Neural progenitor cell (in vitro differentiated cells): ENCODE measurements around the gene APBB2. TPM values are rescaled to one million over a fixed set of nuclear protein-coding genes. Genes with fewer than 3 reads are reported as not detected.
A peak's percentile ranks its signal among the peaks of the same experiment; 100 is the strongest.

Source experiments
- DNase-seq: peaks from one replicate; pipeline ENCODE4 v3.0.0-alpha.2; 2016; ENCODE audit warnings: low spot score
- H2AFZ ChIP-seq: fragments of 200-600 bp; sonication (generic); replicated peaks from 2 replicates; pipeline ENCODE4 v1.6.1; 2016; ENCODE audit warnings: antibody characterized with exemption
- H3F3A ChIP-seq: fragments of 200-600 bp; sonication (generic); 2 replicates; pipeline ENCODE4 v1.6.1; 2016; ENCODE audit warnings: antibody characterized with exemption, low read depth
- H3K27ac ChIP-seq: fragments of 200-600 bp; sonication (generic); 2 replicates; pipeline ENCODE4 v1.5.1; 2016; ENCODE audit warnings: mild to moderate bottlenecking
- H3K27me3 ChIP-seq: fragments of 200-600 bp; sonication (generic); 2 replicates; pipeline ENCODE4 v1.6.1; 2016; ENCODE audit warnings: mild to moderate bottlenecking, moderate library complexity
- H3K36me3 ChIP-seq: fragments of 200-600 bp; sonication (generic); 2 replicates; pipeline ENCODE4 v1.5.1; 2016
- H3K4me1 ChIP-seq: fragments of 200-600 bp; sonication (generic); 2 replicates; pipeline ENCODE4 v1.6.1; 2016; ENCODE audit warnings: mixed run types
- H3K4me2 ChIP-seq: fragments of 200-600 bp; sonication (generic); 2 replicates; pipeline ENCODE4 v1.6.1; 2016
- H3K4me3 ChIP-seq: fragments of 200-600 bp; sonication (generic); 2 replicates; pipeline ENCODE4 v1.5.1; 2016
- H3K79me2 ChIP-seq: fragments of 200-600 bp; sonication (generic); 2 replicates; pipeline ENCODE4 v1.6.1; 2016; ENCODE audit warnings: low read depth
- H3K9ac ChIP-seq: fragments of 200-600 bp; sonication (generic); 2 replicates; pipeline ENCODE4 v1.6.1; 2016
- H3K9me3 ChIP-seq: fragments of 200-600 bp; sonication (generic); 2 replicates; pipeline ENCODE4 v1.5.1; 2016; ENCODE audit warnings: low read depth
- H4K20me1 ChIP-seq: fragments of 200-600 bp; sonication (generic); 2 replicates; pipeline ENCODE4 v1.6.1; 2016; ENCODE audit warnings: low read depth
- H3K27ac Mint-ChIP-seq: 3 replicates; pipeline ENCODE4 v1.8.0; 2021; ENCODE audit warnings: mixed read lengths
- H3K27me3 Mint-ChIP-seq: 2 replicates; pipeline ENCODE4 v1.8.0; 2022; ENCODE audit warnings: low read depth, mild to moderate bottlenecking, inconsistent platforms, moderate library complexity, mixed read lengths; ENCODE audit not compliant: insufficient read depth
- H3K36me3 Mint-ChIP-seq: 3 replicates; pipeline ENCODE4 v1.8.0; 2021; ENCODE audit warnings: mixed read lengths
- H3K4me1 Mint-ChIP-seq: 3 replicates; pipeline ENCODE4 v1.8.0; 2021; ENCODE audit warnings: mixed read lengths
- H3K4me3 Mint-ChIP-seq: 3 replicates; pipeline ENCODE4 v1.8.0; 2021; ENCODE audit warnings: mild to moderate bottlenecking, moderate library complexity, mixed read lengths
- H3K9me3 Mint-ChIP-seq: 3 replicates; pipeline ENCODE4 v1.8.0; 2020; ENCODE audit warnings: mixed read lengths
- EZH2 ChIP-seq: fragments of 200-600 bp; sonication (generic); IDR thresholded peaks from 2 replicates; pipeline ENCODE4 v1.6.1; 2017; ENCODE audit warnings: antibody characterized with exemption, mild to moderate bottlenecking, moderate library complexity
- EZH2phosphoT487 ChIP-seq: fragments of 200-600 bp; sonication (generic); IDR thresholded peaks from 2 replicates; pipeline ENCODE4 v1.6.1; 2017; ENCODE audit warnings: antibody characterized with exemption
- total RNA-seq: library from RNA; depleted of rRNA; stranded (reverse); fragments of >200 nt; gene quantifications from 2 replicates; pipeline ENCODE4 v1.2.3, GENCODE V29; 2015; ENCODE audit warnings: low replicate concordance
- TF ChIP-seq, protein P1 (sequence below): fragments of 200-600 bp; sonication (generic); IDR thresholded peaks from 2 replicates; pipeline ENCODE4 v1.5.1; 2017; ENCODE audit warnings: antibody characterized with exemption, mild to moderate bottlenecking

Gene APBB2
- total RNA-seq, 1 donor from 2014 or later, result 83.2 TPM

DNA sequence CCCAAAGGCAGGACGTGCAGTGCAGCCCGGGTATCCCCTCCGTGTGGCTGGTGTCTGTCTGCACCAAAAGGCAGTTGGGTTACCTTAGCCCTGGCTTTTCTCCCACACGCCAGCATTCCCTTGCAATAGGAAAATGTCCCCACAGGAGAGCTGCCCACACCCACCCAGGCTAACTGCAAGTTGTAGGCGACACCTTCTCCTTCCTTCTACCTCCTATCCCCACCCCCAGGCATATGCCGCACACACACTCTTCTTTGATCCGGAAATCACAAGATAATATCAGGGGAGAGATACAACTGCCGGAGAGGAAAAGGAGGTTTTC lies 444 bp upstream of the APBB2 start:
- no peak overlapping the region for H3K27ac ChIP-seq
- Mint-ChIP-seq H3K4me3 (peak overlapping the region; percentile 91), H3K36me3 (no peaks in the 10 kb centered on the region), H3K4me1 (peaks cover 29% of the 10 kb centered on the region), H3K9me3 (no peaks in the 10 kb centered on the region), H3K27me3 (peaks cover 9% of the 10 kb centered on the region), H3K27ac (no peak overlapping the region)
- no peak overlapping the region for H2AFZ ChIP-seq
- TF ChIP-seq EZH2 (no peak), EZH2phosphoT487 (no peak)
- TF ChIP-seq, protein P1, sequence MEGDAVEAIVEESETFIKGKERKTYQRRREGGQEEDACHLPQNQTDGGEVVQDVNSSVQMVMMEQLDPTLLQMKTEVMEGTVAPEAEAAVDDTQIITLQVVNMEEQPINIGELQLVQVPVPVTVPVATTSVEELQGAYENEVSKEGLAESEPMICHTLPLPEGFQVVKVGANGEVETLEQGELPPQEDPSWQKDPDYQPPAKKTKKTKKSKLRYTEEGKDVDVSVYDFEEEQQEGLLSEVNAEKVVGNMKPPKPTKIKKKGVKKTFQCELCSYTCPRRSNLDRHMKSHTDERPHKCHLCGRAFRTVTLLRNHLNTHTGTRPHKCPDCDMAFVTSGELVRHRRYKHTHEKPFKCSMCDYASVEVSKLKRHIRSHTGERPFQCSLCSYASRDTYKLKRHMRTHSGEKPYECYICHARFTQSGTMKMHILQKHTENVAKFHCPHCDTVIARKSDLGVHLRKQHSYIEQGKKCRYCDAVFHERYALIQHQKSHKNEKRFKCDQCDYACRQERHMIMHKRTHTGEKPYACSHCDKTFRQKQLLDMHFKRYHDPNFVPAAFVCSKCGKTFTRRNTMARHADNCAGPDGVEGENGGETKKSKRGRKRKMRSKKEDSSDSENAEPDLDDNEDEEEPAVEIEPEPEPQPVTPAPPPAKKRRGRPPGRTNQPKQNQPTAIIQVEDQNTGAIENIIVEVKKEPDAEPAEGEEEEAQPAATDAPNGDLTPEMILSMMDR, result no peak
- H3K36me3 ChIP-seq, result no peaks in the 10 kb centered on the region
- peaks cover 10% of the 10 kb centered on the region for H3K4me1 ChIP-seq
- H3K79me2 ChIP-seq, result peaks cover 36% of the 10 kb centered on the region
- DNase-seq, result no peak
- no peak overlapping the region for H3K9ac ChIP-seq
- H4K20me1 ChIP-seq, result peaks cover 12% of the 10 kb centered on the region
- H3F3A ChIP-seq, result peaks cover 28% of the 10 kb centered on the region
- H3K4me3 ChIP-seq, result no peak overlapping the region
- peaks cover 15% of the 10 kb centered on the region for H3K27me3 ChIP-seq
- no peaks in the 10 kb centered on the region for H3K9me3 ChIP-seq
- H3K4me2 ChIP-seq, result peak overlapping the region; percentile 57

DNA sequence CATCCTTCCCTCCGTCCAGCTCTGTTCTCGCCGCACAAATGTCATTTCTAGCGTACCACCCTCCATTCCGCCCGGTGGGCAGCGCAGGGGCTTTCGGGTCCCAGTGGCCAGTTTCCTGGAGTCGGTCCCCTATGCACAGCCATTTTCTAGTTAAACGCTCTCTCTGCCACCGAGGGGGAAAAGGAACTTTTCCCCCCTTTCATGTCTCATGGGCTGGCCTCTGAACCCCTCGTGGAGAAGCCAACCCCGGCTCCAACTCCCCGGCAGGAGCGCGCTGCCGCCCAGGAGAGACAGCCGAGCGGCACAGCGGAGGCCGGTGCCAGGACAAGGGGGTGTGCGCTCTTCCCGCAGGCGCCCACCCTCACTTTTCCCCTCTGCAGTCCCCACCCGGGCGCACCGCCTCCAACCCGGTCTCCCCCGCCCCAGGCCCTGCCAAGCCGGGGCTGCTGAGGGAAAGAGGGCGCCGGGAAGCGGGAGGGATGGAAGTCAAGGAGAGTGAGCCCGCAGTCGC lies 662 bp downstream of the APBB2 start:
- Histone ChIP-seq H3K27ac (no peak overlapping the region), H2AFZ (peak overlapping the region; percentile 95)
- no peak for DNase-seq

DNA sequence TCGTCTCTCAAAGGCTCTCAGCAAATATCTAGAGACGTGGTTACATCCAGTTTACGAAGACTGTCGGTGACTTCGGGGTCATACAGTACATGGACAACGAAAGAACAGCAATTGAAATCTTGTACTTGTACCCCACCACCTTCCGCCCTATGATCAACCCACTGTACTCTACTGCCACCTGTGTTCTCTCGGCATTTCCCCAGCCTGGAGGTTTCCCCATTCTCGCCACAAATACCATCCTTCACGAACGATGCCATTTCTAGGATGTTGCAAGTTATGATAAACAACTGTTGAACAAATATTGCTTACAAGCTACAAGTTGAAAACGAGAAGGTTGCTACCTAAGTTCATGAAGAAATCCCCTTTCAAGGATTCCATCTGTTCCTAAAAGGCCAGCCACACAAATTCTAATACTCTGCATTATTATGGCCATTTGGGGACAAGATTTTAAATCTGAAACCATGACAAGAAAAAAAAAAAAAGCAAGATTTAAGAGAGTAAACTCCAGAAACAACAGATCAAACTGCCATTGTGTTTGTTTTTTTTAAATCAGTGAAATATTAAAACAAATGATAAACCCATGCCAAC lies 1.6 kb downstream of the APBB2 start:
- Histone ChIP-seq H2AFZ (no peak overlapping the region), H3K4me3 (peak overlapping the region; percentile 86), H3K27ac (no peak overlapping the region), H3K4me1 (peaks cover 10% of the 10 kb centered on the region), H3F3A (peaks cover 28% of the 10 kb centered on the region), H3K36me3 (no peaks in the 10 kb centered on the region), H3K9me3 (no peaks in the 10 kb centered on the region), H4K20me1 (peaks cover 12% of the 10 kb centered on the region), H3K9ac (no peak overlapping the region), H3K4me2 (peak overlapping the region; percentile 95), H3K79me2 (peaks cover 50% of the 10 kb centered on the region), H3K27me3 (peaks cover 15% of the 10 kb centered on the region)
- H3K4me3 Mint-ChIP-seq, result peak overlapping the region; percentile 89
- H3K27me3 Mint-ChIP-seq, result peaks cover 9% of the 10 kb centered on the region
- H3K9me3 Mint-ChIP-seq, result peaks cover under 1% of the 10 kb centered on the region
- H3K36me3 Mint-ChIP-seq, result no peaks in the 10 kb centered on the region
- no peak overlapping the region for H3K27ac Mint-ChIP-seq
- no peak for TF ChIP-seq EZH2phosphoT487
- TF ChIP-seq EZH2, result no peak
- TF ChIP-seq, protein P1, result peak; percentile 63
- peak; percentile 36 for DNase-seq
- H3K4me1 Mint-ChIP-seq, result peaks cover 29% of the 10 kb centered on the region

More for the DNA sequence above, 662 bp downstream of the APBB2 start:
- Mint-ChIP-seq H3K27me3 (peaks cover 9% of the 10 kb centered on the region), H3K9me3 (no peaks in the 10 kb centered on the region), H3K36me3 (no peaks in the 10 kb centered on the region), H3K4me1 (peaks cover 29% of the 10 kb centered on the region), H3K4me3 (peak overlapping the region; percentile 89), H3K27ac (no peak overlapping the region)
- peaks cover 12% of the 10 kb centered on the region for H4K20me1 ChIP-seq
- peaks cover 45% of the 10 kb centered on the region for H3K79me2 ChIP-seq
- peaks cover 15% of the 10 kb centered on the region for H3K27me3 ChIP-seq
- H3K9ac ChIP-seq, result peak overlapping the region; percentile 45
- no peaks in the 10 kb centered on the region for H3K36me3 ChIP-seq
- TF ChIP-seq, protein P1, result no peak
- TF ChIP-seq EZH2 (peak; percentile 50), EZH2phosphoT487 (peak; percentile 20)
- H3K4me2 ChIP-seq, result peak overlapping the region; percentile 95
- peak overlapping the region; percentile 86 for H3K4me3 ChIP-seq
- peaks cover 28% of the 10 kb centered on the region for H3F3A ChIP-seq
- H3K4me1 ChIP-seq, result peaks cover 10% of the 10 kb centered on the region
- H3K9me3 ChIP-seq, result no peaks in the 10 kb centered on the region
